ENCODE results near the gene GALP.
"Not testable (repeated sequence)": the region's sequence is repeated elsewhere in the genome, so short reads cannot be mapped to it uniquely, and the experiment has no call there.

GALP gene

DNA sequence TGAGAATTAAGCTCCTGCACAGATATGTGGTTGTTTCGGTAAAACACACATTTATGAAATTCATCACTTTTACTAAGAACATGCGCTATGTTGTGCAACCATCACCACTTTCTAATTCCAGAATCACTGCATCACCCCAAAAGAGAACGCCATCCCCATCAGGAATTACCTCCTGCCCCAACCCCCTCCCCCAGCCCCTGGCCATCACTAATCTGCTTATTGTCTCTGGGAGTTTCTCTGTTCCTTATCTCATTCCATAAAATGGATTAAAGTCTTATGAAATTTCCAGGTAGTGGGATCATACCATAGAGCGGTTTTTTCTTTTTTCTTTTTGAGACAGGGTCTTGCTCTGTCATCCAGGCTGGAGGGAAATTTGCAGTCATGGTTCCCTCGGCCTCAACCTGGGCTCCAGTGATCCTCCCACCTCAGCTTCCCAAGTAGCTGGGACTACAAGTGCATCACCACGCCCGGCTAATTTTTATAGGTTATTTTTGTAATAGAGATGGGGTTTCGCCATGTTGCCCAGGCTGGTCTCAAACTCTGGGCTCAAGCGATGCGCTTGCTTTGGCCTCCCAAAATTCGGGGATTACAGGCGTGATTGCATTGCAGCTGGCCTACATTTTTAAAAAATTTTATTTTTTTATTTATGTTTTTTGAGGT is 18.3 kb downstream of the GALP start:
- FAIRE-seq = no peak

DNA sequence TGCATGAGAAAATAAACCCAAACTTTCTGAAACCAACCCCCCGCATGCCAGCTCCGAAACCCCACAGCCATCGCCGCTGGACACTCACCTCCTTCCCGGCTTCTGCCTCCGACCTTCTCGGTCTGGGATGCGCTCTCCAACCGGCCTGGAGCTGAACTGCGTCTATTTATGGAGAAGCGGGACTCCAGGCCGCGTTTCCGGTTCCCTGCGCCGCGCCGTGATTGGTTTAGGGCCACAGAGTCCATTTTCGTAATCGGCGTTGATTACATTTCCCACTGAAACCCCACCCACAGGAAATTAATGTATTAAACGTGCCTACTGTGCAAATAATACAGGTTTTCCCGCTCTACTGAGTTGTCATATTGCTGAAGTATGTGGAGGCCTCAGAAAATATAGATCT is 21.8 kb downstream of the GALP start, which contains the start of gene ZSCAN5B:
Gene ZSCAN5B, minus strand, starts transcription at position 138 of the 400 bp plus-strand sequence. CDS start 4,731 bp downstream, outside the sequence.
- FAIRE-seq = not testable (repeated sequence)

DNA sequence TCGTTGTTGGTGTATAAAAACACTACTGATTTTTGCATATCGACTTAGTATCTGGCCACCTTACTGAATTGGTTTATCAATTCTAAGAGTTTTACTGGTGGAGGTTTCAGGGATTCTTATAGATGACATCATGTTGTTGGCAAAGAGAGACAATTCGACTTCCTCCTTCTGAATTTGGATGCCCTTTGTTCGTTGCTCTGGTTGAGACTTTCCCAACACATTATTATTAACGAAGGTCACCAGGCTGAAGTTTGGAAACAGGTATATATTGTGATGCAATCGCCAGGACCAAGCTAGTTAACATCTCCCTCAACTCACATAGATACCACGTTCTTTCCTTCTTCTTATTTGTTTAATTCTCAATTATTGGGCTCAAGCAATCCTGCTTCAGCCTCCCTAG is 23.9 kb downstream of the GALP start:
- no peak for FAIRE-seq

DNA sequence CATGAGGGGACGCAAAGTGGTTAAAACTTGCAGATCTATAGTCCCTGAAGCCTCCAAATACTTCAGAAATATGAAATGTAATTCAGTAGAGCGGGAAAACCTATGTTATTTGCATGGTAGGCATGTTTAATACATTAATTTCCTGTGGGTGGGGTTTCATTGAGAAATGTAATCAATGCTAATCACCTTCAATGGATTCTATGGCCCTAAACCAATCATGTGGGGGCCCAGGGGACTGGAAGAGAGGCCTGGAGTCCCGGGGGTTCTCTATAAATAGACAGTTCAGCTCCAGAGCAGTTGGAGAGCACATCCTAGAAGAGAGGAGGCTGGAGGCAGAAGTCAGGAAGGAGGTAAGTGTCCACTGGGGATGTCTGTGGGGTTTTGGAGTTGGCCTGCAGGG is 26.2 kb downstream of the GALP start, which contains the start of gene ZSCAN5C:
Gene ZSCAN5C, plus strand, starts transcription at position 301 of the 400 bp plus-strand sequence. CDS start 3,641 bp downstream, outside the sequence.
- no peak for FAIRE-seq

DNA sequence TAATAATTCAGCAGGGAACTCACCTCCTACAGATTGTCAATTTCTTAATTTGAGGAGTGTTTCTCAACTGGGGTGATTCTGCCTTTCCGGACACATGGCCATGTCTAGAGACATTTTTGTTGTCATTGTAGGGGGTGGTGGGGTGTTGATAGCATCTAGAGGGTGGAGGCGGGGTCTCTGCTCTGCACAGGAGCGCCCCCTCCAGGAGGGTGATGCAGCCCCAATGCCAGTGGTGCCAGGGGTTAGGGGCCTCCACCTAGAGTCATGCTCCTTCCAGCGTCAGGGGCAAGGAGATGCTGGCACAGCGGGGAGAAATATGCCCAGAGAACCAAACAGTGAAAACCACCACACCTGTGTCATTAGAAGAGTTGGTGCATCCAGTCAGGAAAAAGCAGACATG is 31.8 kb downstream of the GALP start:
- not testable (repeated sequence) for FAIRE-seq

DNA sequence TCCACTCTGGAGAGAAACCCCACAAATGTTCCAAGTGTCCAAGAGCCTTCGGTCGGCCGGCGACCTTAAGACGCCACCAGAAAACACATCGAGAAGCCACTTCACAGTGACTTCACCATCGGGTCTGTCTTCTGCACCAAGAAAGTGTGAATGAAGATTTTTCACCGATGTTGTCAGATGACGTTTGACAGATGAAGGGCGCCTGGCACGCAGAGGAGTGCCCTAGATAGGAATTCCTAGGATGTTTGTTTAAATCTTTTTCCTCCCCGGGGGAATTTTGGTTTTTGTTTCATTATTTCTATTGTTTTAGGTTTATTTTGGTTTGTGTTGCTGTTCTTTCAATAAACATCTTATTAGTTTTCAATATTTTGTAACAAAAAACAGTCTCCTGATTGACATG is 33.3 kb downstream of the GALP start:
- FAIRE-seq = no peak

DNA sequence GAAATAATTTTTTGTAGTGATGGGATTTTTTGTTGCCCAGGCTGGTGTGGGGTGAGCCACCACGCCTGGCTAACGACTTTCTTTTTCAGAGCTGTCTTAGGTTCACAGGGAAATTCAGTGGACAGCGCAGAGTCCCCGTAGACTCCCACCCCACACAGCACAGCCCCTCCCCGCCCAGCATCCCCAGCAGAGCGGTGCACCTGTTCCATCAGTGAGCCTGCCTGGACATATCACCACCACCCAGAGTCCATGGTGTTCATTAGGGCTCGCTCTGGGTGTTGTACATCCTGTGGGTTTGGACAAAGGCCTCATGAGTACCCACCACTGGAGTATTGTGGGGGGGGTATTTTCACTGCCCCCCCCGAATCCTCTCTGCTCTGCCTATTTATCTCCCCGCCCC is 34.2 kb downstream of the GALP start:
- not testable (repeated sequence) for FAIRE-seq

DNA sequence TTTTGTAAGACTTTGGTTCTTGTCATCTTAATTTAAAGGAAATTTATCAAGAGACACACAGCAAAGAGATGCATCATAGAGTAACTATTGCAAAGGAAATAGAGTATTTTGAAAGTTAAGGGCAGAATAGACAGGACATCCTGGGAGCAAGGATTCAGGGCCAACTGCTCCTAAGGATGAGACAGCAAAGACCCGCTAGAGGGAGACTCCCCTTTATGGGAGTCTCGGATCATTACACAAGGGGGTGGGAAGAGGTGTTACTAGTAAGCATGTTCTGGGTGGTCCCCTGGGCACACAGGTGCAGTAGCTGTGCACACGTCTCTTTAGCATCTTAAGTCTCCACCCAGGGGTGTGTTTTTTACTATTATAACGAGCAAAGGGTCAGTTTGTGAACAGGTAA is 35.9 kb downstream of the GALP start:
- no peak for FAIRE-seq

DNA sequence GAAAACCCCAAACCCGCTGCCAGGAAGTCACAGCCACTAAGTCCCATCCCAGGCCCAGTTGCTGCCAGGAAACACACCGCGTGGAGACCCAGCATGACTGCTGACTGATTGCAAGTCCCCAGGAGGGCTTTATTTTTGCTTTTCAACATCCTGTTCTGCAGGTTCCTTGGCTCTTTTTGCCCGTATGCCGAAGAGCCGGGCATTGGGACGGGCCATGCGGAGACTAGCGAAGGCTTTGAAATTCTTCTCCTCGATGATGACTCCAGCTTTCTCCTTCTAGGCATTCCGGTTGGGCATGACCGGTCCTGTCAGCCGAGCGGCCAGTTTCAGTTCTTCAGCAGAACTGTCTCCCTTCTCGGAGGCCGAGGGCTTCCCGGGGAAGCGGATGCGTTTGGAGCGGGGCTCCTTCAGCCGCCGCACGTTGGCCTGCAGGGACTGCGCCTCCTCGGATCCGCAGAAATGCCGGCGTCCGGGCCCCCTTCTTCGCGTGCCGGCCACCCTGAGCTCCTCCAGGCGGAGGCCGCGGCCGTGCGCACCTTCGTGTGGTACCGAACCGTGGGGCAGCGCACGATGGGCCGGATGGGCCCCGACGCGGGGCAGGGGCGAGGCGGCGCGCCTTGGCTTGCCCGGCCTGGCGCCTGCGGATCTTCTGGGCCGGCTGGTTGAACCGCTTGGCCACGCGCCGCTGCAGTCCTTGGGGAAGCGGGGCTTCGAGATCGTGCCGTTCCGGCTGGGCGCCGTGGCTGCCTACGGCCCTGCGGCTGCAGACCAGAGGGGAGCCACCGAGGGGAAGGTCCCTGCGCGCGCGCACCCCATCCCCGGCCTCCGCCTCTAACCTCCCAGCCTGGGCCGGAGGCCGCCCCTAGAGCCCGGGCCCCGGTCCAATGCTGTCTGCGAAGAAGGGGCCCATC is 41.5 kb downstream of the GALP start:
- FAIRE-seq = no peak

DNA sequence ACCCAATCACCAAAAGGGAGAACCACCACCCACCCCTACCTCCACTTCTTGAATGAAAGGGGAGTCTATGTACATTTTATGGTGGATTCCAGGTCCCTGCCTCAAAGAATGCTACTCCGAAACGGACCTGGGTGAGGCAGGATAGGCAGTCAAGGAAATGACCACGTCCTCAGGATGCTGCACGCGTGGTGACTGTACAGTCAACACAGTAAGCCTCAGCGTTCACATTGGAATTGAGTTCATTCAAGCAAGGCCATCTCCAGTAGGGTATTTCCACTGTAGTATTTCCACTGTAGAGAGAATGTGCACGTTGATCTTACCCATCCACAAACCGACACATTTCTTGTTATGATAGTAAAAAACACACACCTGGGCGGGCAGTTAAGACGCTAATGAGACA is 43.2 kb downstream of the GALP start:
- FAIRE-seq = no peak

DNA sequence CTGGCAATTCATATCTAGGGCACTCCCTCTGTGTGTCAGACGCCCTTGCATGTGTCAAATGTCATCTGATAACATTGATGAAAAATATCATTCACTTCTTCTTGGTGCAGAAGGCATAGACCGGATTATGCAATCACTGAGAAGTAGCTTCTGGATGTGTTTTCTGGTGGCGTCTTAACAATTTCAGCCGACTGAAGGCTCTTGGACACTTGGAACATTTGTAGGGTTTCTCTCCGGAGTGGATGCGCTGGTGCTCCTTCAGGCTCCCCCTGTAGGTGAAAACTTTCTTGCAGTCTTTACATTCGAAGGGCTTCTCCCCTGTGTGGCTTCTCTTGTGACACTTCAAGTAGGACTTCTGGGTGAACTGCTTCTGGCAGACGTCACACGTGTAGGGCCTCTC is 45.6 kb downstream of the GALP start:
- FAIRE-seq = peak; percentile 83

DNA sequence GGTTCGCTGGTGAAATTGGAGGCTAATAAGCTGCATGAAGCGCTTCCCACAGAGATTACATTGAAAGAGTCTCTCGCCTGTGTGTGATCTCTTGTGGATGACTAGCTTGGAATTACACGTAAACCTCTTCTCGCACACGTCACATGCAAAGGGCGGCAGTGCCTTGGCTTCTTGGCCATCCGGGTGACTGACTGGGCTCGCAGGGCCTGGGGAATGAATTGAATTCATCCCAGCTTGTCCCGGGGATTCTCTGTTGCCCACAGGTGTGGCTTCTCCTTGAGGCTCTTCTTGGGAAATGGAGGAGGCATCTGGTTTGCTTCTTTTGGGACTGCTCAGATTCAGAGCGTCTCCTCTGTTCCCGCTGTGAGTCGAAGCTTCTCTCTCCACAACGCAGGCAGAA is 46.0 kb downstream of the GALP start:
- no peak for FAIRE-seq

DNA sequence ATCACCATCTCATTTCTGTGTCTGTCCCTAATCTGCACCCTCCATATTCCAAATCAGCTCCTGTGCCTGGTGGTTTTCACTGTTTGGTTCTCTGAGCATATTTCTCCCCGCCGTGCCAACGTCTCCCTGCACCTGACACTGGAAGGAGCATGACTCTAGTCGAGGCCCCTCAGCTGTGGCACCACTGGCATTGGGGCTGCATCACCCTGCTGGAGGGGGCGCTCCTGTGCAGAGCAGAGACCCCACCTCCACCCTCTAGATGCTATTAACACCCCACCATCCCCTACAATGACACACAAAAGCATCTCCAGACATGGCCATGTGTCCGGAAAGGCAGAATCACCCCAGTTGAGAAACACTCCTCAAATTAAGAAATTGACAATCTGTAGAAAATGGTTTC is 47.1 kb downstream of the GALP start:
- no peak for FAIRE-seq

DNA sequence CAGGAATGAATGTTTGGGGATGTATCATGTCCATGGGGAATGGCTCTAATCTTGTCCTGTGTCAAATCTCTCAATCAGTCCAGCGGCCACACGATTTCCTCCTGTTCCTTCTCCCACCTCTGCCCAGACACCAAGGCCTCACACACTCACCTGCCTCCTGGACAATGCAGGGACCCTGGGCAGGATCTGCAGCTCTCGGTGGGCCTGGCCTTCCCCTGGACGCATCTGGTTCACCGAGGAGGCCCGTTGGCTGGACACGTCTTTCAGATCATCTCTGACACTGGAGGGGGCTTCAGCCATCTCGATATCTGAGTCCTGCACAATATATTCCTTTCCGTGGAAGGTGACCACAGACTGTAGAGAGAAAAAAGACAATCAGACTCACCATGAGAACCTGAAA is 47.7 kb downstream of the GALP start:
- FAIRE-seq = no peak
